NCI-H146 treated with DMSO at 0.1 percent for 48 hours (cell line): ENCODE data around the gene GFI1.
"Not testable (repeated sequence)": the region's sequence is repeated elsewhere in the genome, so short reads cannot be mapped to it uniquely, and the experiment has no call there.

Experiments used
- DNase-seq: peaks from one replicate; lab custom pipeline; 2025; ENCODE audit not compliant: unreplicated experiment; lab: John Stamatoyannopoulos, UW

GFI1 gene

GRCh38 chr1:92466683-92467352, 19.9 kb downstream of the GFI1 start:
- DNase-seq, result no peak

DNA sequence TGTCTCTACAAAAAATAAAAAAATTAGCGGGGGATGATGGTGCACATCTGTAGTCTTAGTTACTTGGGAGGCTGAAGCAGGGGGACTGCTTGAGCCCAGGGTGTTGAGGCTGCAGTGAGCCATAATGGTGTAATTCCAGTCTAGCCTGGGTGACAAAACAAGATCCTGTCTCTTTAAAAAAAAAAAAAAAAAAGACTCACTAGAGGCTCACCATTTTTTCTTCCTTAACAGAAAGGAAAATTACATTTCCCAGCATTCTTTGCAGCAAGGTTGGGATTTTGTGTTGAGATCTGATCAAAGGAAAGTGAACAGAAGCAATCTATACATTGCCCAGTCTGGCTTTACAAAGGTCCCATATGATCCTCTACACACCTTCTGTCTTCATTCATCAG, 21.5 kb downstream of the GFI1 start:
- DNase-seq, result no peak

- no peak for DNase-seq
Measured at GRCh38 chr1:92464588-92465255, 22.0 kb downstream of the GFI1 start.

- peak; percentile 14 for DNase-seq
Measured at GRCh38 chr1:92461364-92462097, 25.2 kb downstream of the GFI1 start.

GRCh38 chr1:92459871-92460320, 26.8 kb downstream of the GFI1 start:
- no peak for DNase-seq

GRCh38 chr1:92458146-92458545, 28.6 kb downstream of the GFI1 start:
- DNase-seq, result no peak

DNA sequence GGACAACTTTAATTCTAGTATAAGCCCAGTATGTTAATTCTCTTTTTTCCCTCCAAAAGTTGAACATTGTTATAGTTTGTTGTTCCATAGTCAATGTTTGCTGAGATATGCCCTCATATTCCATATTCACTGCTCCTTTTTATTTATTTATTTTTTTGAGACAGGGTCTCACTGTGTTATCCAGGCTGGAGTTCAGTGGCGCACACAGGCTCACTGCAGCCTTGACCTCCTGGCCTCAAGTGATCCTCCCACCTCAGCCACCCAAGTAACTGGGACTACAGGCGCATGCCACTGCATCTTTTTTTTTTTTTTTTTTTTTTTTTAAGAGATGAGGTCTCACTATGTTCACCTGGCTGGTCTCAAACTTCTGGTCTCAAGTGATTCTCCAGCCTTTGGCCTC, 38.7 kb downstream of the GFI1 start:
- DNase-seq, result no peak

- no peak for DNase-seq
Measured at GRCh38 chr1:92447033-92447681, 39.6 kb downstream of the GFI1 start.

DNA sequence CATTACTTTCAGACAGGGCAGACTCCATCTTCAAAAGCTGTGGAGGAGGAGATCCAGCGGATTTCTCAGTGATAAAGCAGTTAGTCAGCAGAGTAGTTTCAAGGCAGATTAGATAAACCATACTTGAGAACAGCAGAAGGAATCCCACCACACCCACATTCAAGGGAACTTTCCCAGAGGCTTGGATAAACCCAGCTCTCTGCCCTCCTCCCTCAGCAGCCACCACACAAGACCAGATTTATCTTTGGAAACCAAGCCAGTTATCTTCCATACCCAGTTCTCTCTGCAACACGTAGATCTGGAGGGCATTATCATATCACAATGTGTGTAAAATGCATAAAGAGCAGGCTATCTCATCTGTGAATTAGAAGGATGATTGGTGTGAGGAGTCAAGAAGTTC, 40.2 kb downstream of the GFI1 start:
- DNase-seq, result no peak

GRCh38 chr1:92445865-92446264, 40.9 kb downstream of the GFI1 start:
- DNase-seq, result no peak

GRCh38 chr1:92444351-92444750, 42.4 kb downstream of the GFI1 start:
- no peak for DNase-seq

- no peak for DNase-seq
Measured at GRCh38 chr1:92443893-92444292, 42.8 kb downstream of the GFI1 start.

- DNase-seq, result peak; percentile 75
Measured at GRCh38 chr1:92442351-92442750, 44.4 kb downstream of the GFI1 start.

DNA sequence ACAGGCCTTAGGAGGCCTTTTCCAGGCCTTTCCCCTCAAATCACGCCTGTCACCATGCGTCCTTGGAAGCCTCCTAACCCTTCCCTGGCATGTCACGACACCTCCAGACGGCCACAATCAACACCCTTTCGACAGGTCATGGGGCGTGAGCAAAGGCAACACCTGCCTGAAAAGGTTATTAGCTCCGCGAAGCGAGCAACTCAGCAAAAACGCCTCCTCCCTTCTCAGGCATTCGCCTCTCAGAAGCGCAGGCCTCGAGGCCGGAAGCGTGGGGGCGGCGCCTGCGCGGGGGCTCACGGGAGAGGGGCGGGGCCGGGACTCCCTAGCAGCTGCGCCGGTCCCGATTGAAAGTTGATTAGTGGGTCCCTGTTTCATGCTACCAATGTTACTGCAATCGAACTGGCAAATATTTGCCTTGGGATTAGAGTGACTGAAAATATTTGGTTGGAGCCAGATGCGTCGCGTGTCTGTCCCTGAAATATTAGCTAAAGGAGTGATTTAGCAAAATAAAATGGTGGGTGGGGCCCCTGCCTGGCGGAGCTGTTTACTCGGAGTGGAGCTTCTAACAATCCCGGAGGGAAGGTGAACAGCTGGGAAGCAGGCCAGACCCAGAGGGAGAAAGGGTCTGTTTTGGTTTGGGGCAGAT, 44.9 kb downstream of the GFI1 start:
- peak; percentile 78 for DNase-seq

DNA sequence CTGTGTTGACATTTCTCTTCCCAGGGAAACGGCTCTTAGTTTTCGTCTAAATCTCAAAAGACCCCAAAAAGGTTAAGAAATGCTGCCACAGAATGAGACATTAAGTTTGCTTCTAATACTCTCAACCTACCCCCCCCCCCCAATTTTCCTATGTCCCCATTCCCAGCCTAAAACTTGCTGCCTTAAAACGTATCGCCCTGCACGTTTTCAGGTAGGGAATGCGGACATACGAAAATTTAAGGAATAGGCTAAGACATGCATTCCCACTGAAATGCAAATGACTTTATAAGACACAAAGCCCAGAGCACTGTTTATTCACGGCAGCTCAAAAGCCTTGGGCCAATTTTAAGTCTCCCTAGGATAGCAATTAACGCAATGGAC, 45.4 kb downstream of the GFI1 start:
- DNase-seq, result no peak

- no peak for DNase-seq
Measured at GRCh38 chr1:92439291-92439690, 47.4 kb downstream of the GFI1 start.

GRCh38 chr1:92434572-92434971, 52.2 kb downstream of the GFI1 start:
- DNase-seq, result not testable (repeated sequence)

- no peak for DNase-seq
Measured at GRCh38 chr1:92430030-92430429, 56.7 kb downstream of the GFI1 start.

- peak; percentile 8 for DNase-seq
Measured at GRCh38 chr1:92425617-92426016, 61.1 kb downstream of the GFI1 start.
